ENCODE data around the gene ITPKB. TPM values are rescaled to one million over a fixed set of nuclear protein-coding genes. Genes with fewer than 3 reads are reported as not detected.

ITPKB gene
- total RNA-seq, 2 experiments from 2014 or later: 40.3 to 40.9 TPM

- intact Hi-C loops (cut with micrococcal nuclease): no loop called here
- no peaks in the 10 kb centered on the region for H3K27me3 Mint-ChIP-seq (ENCODE audit: low read depth)
- peaks cover 89% of the 10 kb centered on the region for H3K4me1 Mint-ChIP-seq (ENCODE audit: low read depth)
- CTCF ChIA-PET: interaction anchor here (0.5 to 1.8 kb wide), 4 partner anchors 9 to 63 kb away, joined by 3 to 5 read pairs (median 3); no protein-coding TSS in a partner anchor
- no peak overlapping the region for H3K4me3 Mint-ChIP-seq
- no peak for DNase-seq
- H3K9me3 Mint-ChIP-seq: no peaks in the 10 kb centered on the region
- peaks cover 4% of the 10 kb centered on the region for H3K36me3 Mint-ChIP-seq (ENCODE audit: low read depth)
- peak overlapping the region; percentile 48 for H3K27ac Mint-ChIP-seq
Observed at GRCh38 chr1:226666692-226667091, 72.4 kb downstream of the ITPKB start.

- H3K9me3 Mint-ChIP-seq: no peaks in the 10 kb centered on the region
- peaks cover 89% of the 10 kb centered on the region for H3K4me1 Mint-ChIP-seq (ENCODE audit: low read depth)
- H3K4me3 Mint-ChIP-seq: no peak overlapping the region
- no peaks in the 10 kb centered on the region for H3K27me3 Mint-ChIP-seq (ENCODE audit: low read depth)
- CTCF ChIA-PET: interaction anchor here (0.5 to 1.8 kb wide), 4 partner anchors 9 to 63 kb away, joined by 3 to 5 read pairs (median 3); no protein-coding TSS in a partner anchor
- intact Hi-C loops (cut with micrococcal nuclease): no loop called here
- no peak for DNase-seq
- peaks cover 7% of the 10 kb centered on the region for H3K36me3 Mint-ChIP-seq (ENCODE audit: low read depth)
- H3K27ac Mint-ChIP-seq: peak overlapping the region; percentile 55
Observed at GRCh38 chr1:226666164-226666506, 72.9 kb downstream of the ITPKB start.

- H3K4me3 Mint-ChIP-seq: no peak overlapping the region
- no peaks in the 10 kb centered on the region for H3K9me3 Mint-ChIP-seq
- no peaks in the 10 kb centered on the region for H3K27me3 Mint-ChIP-seq (ENCODE audit: low read depth)
- no peak for DNase-seq
- CTCF ChIA-PET: interaction anchor here (0.6 to 1.8 kb wide), 7 partner anchors 8 to 877 kb away, joined by 3 to 5 read pairs (median 4); no protein-coding TSS in a partner anchor
- H3K27ac Mint-ChIP-seq: peak overlapping the region; percentile 55
- intact Hi-C loops (cut with micrococcal nuclease): no loop called here
- H3K36me3 Mint-ChIP-seq (ENCODE audit: low read depth): peaks cover 7% of the 10 kb centered on the region
- peaks cover 90% of the 10 kb centered on the region for H3K4me1 Mint-ChIP-seq (ENCODE audit: low read depth)
Observed at GRCh38 chr1:226665505-226666163, 73.4 kb downstream of the ITPKB start.

GRCh38 chr1:226664413-226665101 is 74.5 kb downstream of the ITPKB start:
- no peak for DNase-seq
- Mint-ChIP-seq H3K27ac (peak overlapping the region; percentile 82), H3K27me3 (ENCODE audit: low read depth) (no peaks in the 10 kb centered on the region), H3K4me3 (no peak overlapping the region), H3K4me1 (ENCODE audit: low read depth) (peaks cover 95% of the 10 kb centered on the region), H3K36me3 (ENCODE audit: low read depth) (peaks cover 8% of the 10 kb centered on the region), H3K9me3 (no peaks in the 10 kb centered on the region)
- CTCF ChIA-PET: interaction anchor here (0.6 to 1.7 kb wide), 6 partner anchors 9 to 876 kb away, joined by 3 to 5 read pairs (median 4); no protein-coding TSS in a partner anchor
- intact Hi-C loops (cut with micrococcal nuclease): no loop called here

GRCh38 chr1:226663327-226663704 is 75.8 kb downstream of the ITPKB start:
- H3K36me3 Mint-ChIP-seq (ENCODE audit: low read depth): peaks cover 8% of the 10 kb centered on the region
- DNase-seq: no peak
- H3K9me3 Mint-ChIP-seq: no peaks in the 10 kb centered on the region
- peak overlapping the region; percentile 43 for H3K4me3 Mint-ChIP-seq
- CTCF ChIA-PET: interaction anchor here (1.3 to 2.4 kb wide), 4 partner anchors 10 to 165 kb away, joined by 3 to 9 read pairs (median 5); no protein-coding TSS in a partner anchor
- H3K4me1 Mint-ChIP-seq (ENCODE audit: low read depth): peaks cover 100% of the 10 kb centered on the region
- no peaks in the 10 kb centered on the region for H3K27me3 Mint-ChIP-seq (ENCODE audit: low read depth)
- intact Hi-C loops (cut with micrococcal nuclease): loop anchor here (1.0 kb wide), 9 partner anchors 8 to 76 kb away; partner anchors contain the start of gene ITPKB
- H3K27ac Mint-ChIP-seq: peak overlapping the region; percentile 82

GRCh38 chr1:226662642-226663326 is 76.3 kb downstream of the ITPKB start:
- Mint-ChIP-seq H3K9me3 (no peaks in the 10 kb centered on the region), H3K36me3 (ENCODE audit: low read depth) (peaks cover 8% of the 10 kb centered on the region), H3K4me3 (peak overlapping the region; percentile 43), H3K27me3 (ENCODE audit: low read depth) (no peaks in the 10 kb centered on the region), H3K27ac (peak overlapping the region; percentile 82), H3K4me1 (ENCODE audit: low read depth) (peaks cover 100% of the 10 kb centered on the region)
- intact Hi-C loops (cut with micrococcal nuclease): loop anchor here (1.0 kb wide), 10 partner anchors 9 to 77 kb away; partner anchors contain the start of gene ITPKB
- CTCF ChIA-PET: interaction anchor here (1.1 to 2.4 kb wide), 10 partner anchors 10 to 165 kb away, joined by 3 to 9 read pairs (median 5); no protein-coding TSS in a partner anchor
- peak; percentile 95 for DNase-seq

- DNase-seq: no peak
- Mint-ChIP-seq H3K4me1 (ENCODE audit: low read depth) (peaks cover 100% of the 10 kb centered on the region), H3K27me3 (ENCODE audit: low read depth) (no peaks in the 10 kb centered on the region), H3K36me3 (ENCODE audit: low read depth) (peaks cover 8% of the 10 kb centered on the region), H3K4me3 (no peak overlapping the region), H3K27ac (peak overlapping the region; percentile 82), H3K9me3 (no peaks in the 10 kb centered on the region)
- intact Hi-C loops (cut with micrococcal nuclease): loop anchor here (1.0 kb wide), 1 partner anchor 25 kb away; no protein-coding TSS in a partner anchor
- CTCF ChIA-PET: interaction anchor here (1.0 to 2.4 kb wide), 13 partner anchors 9 to 167 kb away, joined by 3 to 10 read pairs (median 5); no protein-coding TSS in a partner anchor
Observed at GRCh38 chr1:226661965-226662364, 77.1 kb downstream of the ITPKB start.

GRCh38 chr1:226661271-226661670 is 77.8 kb downstream of the ITPKB start:
- CTCF ChIA-PET: interaction anchor here (0.6 to 2.4 kb wide), 17 partner anchors 8 to 168 kb away, joined by 3 to 10 read pairs (median 3); no protein-coding TSS in a partner anchor
- no peak overlapping the region for H3K4me3 Mint-ChIP-seq
- H3K9me3 Mint-ChIP-seq: no peaks in the 10 kb centered on the region
- peak; percentile 66 for DNase-seq
- H3K36me3 Mint-ChIP-seq (ENCODE audit: low read depth): peaks cover 8% of the 10 kb centered on the region
- no peaks in the 10 kb centered on the region for H3K27me3 Mint-ChIP-seq (ENCODE audit: low read depth)
- H3K27ac Mint-ChIP-seq: peak overlapping the region; percentile 91
- intact Hi-C loops (cut with micrococcal nuclease): no loop called here
- peaks cover 100% of the 10 kb centered on the region for H3K4me1 Mint-ChIP-seq (ENCODE audit: low read depth)

- peaks cover 100% of the 10 kb centered on the region for H3K4me1 Mint-ChIP-seq (ENCODE audit: low read depth)
- H3K9me3 Mint-ChIP-seq: no peaks in the 10 kb centered on the region
- peak overlapping the region; percentile 91 for H3K27ac Mint-ChIP-seq
- peaks cover 8% of the 10 kb centered on the region for H3K36me3 Mint-ChIP-seq (ENCODE audit: low read depth)
- DNase-seq: no peak
- CTCF ChIA-PET: interaction anchor here (0.6 to 2.4 kb wide), 15 partner anchors 7 to 168 kb away, joined by 3 to 10 read pairs (median 3); no protein-coding TSS in a partner anchor
- H3K4me3 Mint-ChIP-seq: peak overlapping the region; percentile 28
- H3K27me3 Mint-ChIP-seq (ENCODE audit: low read depth): no peaks in the 10 kb centered on the region
- intact Hi-C loops (cut with micrococcal nuclease): no loop called here
Observed at GRCh38 chr1:226660410-226661182, 78.5 kb downstream of the ITPKB start.

- H3K27me3 Mint-ChIP-seq (ENCODE audit: low read depth): no peaks in the 10 kb centered on the region
- no peak overlapping the region for H3K4me3 Mint-ChIP-seq
- H3K36me3 Mint-ChIP-seq (ENCODE audit: low read depth): peaks cover 5% of the 10 kb centered on the region
- H3K9me3 Mint-ChIP-seq: no peaks in the 10 kb centered on the region
- H3K4me1 Mint-ChIP-seq (ENCODE audit: low read depth): peaks cover 93% of the 10 kb centered on the region
- DNase-seq: no peak
- H3K27ac Mint-ChIP-seq: peak overlapping the region; percentile 91
- intact Hi-C loops (cut with micrococcal nuclease): no loop called here
- CTCF ChIA-PET: interaction anchor here (0.5 to 2.6 kb wide), 3 partner anchors 26 to 95 kb away, joined by 3 to 13 read pairs (median 4); no protein-coding TSS in a partner anchor
Observed at GRCh38 chr1:226659641-226660040, 79.4 kb downstream of the ITPKB start.

- intact Hi-C loops (cut with micrococcal nuclease): no loop called here
- DNase-seq: no peak
- no peaks in the 10 kb centered on the region for H3K9me3 Mint-ChIP-seq
- no peak overlapping the region for H3K4me3 Mint-ChIP-seq
- H3K27me3 Mint-ChIP-seq (ENCODE audit: low read depth): no peaks in the 10 kb centered on the region
- peak overlapping the region; percentile 61 for H3K27ac Mint-ChIP-seq
- peaks cover 88% of the 10 kb centered on the region for H3K4me1 Mint-ChIP-seq (ENCODE audit: low read depth)
- peaks cover 5% of the 10 kb centered on the region for H3K36me3 Mint-ChIP-seq (ENCODE audit: low read depth)
- CTCF ChIA-PET: interaction anchor here (1.4 to 2.6 kb wide), 2 partner anchors 25 to 29 kb away, joined by 4 to 13 read pairs; no protein-coding TSS in a partner anchor
Observed at GRCh38 chr1:226659136-226659535, 79.9 kb downstream of the ITPKB start.
